Measurements from ENCODE around the gene SPRR3.
"Not testable (repeated sequence)": the region's sequence is repeated elsewhere in the genome, so short reads cannot be mapped to it uniquely, and the experiment has no call there.

Gene SPRR3

GRCh38 chr1:152993186-152993585 lies 8.4 kb upstream of the SPRR3 start:
- Histone ChIP-seq H3K9ac (ENCODE audit: low read length) (no peak overlapping the region), H3K4me1 (ENCODE audit: control insufficient read depth, insufficient read depth, low read length) (no peaks in the 10 kb centered on the region), H3K4me3 (ENCODE audit: low read length) (no peak overlapping the region), H3K27me3 (ENCODE audit: control insufficient read depth, insufficient read depth, low read length) (peaks cover 5% of the 10 kb centered on the region), H3K9me3 (ENCODE audit: control insufficient read depth, low read length) (no peaks in the 10 kb centered on the region), H3K36me3 (ENCODE audit: control insufficient read depth, insufficient read depth, low read length) (no peaks in the 10 kb centered on the region)

DNA sequence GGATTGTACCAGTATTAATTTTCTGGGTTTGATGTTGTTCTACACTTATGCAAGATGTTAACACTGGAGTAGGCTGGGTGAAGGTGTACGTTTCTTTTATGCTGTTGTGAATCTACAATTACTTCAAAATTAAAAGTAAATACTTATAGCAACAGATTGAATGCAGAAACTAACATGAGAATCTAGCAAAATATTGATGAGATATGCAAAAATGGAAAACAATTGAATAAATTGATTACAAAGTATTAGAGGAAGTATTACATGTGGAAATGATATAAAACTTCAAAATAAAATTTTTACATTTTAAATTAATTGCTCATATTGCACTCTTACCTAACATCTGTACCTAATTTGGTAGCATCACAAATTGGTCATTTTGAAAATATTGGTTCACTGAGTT lies 5.7 kb upstream of the SPRR3 start:
- H3K4me1 ChIP-seq (ENCODE audit: control insufficient read depth, insufficient read depth, low read length), result no peaks in the 10 kb centered on the region

GRCh38 chr1:152996633-152997400 lies 4.7 kb upstream of the SPRR3 start:
- no peak overlapping the region for H3K4me3 ChIP-seq (ENCODE audit: low read length)
- no peak overlapping the region for H3K9ac ChIP-seq (ENCODE audit: low read length)
- no peaks in the 10 kb centered on the region for H3K4me1 ChIP-seq (ENCODE audit: control insufficient read depth, insufficient read depth, low read length)
- H3K9me3 ChIP-seq (ENCODE audit: control insufficient read depth, low read length), result no peaks in the 10 kb centered on the region
- peaks cover 5% of the 10 kb centered on the region for H3K27me3 ChIP-seq (ENCODE audit: control insufficient read depth, insufficient read depth, low read length)
- no peaks in the 10 kb centered on the region for H3K36me3 ChIP-seq (ENCODE audit: control insufficient read depth, insufficient read depth, low read length)

More for the DNA sequence above, 5.7 kb upstream of the SPRR3 start:
- Histone ChIP-seq H3K9ac (ENCODE audit: low read length) (no peak overlapping the region), H3K9me3 (ENCODE audit: control insufficient read depth, low read length) (no peaks in the 10 kb centered on the region), H3K36me3 (ENCODE audit: control insufficient read depth, insufficient read depth, low read length) (no peaks in the 10 kb centered on the region), H3K27me3 (ENCODE audit: control insufficient read depth, insufficient read depth, low read length) (peaks cover 5% of the 10 kb centered on the region), H3K4me3 (ENCODE audit: low read length) (no peak overlapping the region)

- H3K4me3 ChIP-seq (ENCODE audit: low read length), result no peak overlapping the region
- H3K9ac ChIP-seq (ENCODE audit: low read length), result no peak overlapping the region
- H3K9me3 ChIP-seq (ENCODE audit: control insufficient read depth, low read length), result no peaks in the 10 kb centered on the region
- H3K27me3 ChIP-seq (ENCODE audit: control insufficient read depth, insufficient read depth, low read length), result peaks cover 5% of the 10 kb centered on the region
- no peaks in the 10 kb centered on the region for H3K4me1 ChIP-seq (ENCODE audit: control insufficient read depth, insufficient read depth, low read length)
- no peaks in the 10 kb centered on the region for H3K36me3 ChIP-seq (ENCODE audit: control insufficient read depth, insufficient read depth, low read length)
Observed at GRCh38 chr1:152997901-152998300, 3.6 kb upstream of the SPRR3 start.

DNA sequence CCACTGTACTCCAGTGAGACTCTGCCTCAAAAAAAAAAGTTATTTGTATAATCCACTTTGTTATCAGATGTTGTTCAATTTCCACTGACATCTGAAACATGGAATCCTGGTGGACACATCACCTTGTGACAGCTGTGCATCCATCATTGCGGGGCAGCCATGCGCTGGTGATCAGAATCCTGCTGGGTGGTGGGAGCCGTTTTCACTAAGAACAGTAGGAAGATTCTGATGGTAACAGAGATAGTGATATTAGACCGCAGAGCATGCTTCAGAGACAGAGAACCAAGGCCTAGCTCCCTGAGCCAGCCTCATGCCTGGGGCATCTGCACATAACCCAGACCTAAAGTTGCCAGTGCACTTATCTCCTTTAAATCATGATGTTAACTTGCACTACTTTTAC lies 3.1 kb upstream of the SPRR3 start:
- Histone ChIP-seq H3K9ac (ENCODE audit: low read length) (no peak overlapping the region), H3K9me3 (ENCODE audit: control insufficient read depth, low read length) (no peaks in the 10 kb centered on the region), H3K4me3 (ENCODE audit: low read length) (no peak overlapping the region), H3K4me1 (ENCODE audit: control insufficient read depth, insufficient read depth, low read length) (no peaks in the 10 kb centered on the region), H3K27me3 (ENCODE audit: control insufficient read depth, insufficient read depth, low read length) (peaks cover 5% of the 10 kb centered on the region), H3K36me3 (ENCODE audit: control insufficient read depth, insufficient read depth, low read length) (no peaks in the 10 kb centered on the region)

- Histone ChIP-seq H3K9ac (ENCODE audit: low read length) (no peak overlapping the region), H3K36me3 (ENCODE audit: control insufficient read depth, insufficient read depth, low read length) (no peaks in the 10 kb centered on the region), H3K4me3 (ENCODE audit: low read length) (no peak overlapping the region), H3K4me1 (ENCODE audit: control insufficient read depth, insufficient read depth, low read length) (no peaks in the 10 kb centered on the region), H3K27me3 (ENCODE audit: control insufficient read depth, insufficient read depth, low read length) (peaks cover 5% of the 10 kb centered on the region), H3K9me3 (ENCODE audit: control insufficient read depth, low read length) (no peaks in the 10 kb centered on the region)
Observed at GRCh38 chr1:152999818-153000217, 1.7 kb upstream of the SPRR3 start.

DNA sequence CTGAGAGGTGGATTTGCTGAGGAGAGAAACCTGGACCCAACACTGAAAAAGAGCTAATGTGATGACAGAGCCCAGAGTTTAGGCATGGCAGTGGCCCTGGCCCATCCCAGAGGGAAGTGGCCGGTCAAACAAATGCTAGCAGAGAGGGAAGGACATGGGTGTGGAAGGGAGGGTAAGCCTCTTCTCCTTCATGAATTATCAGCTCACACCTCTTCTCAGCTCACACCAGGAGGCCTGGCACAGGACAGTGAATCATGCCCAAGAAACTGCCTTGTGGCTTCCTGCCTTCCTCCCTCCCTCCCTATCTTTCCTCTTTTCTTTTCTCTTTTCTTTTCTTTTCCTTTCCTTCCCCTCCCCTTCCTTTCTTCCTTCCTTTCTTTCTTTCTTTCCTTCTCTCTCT lies 1.3 kb upstream of the SPRR3 start:
- Histone ChIP-seq H3K4me3 (ENCODE audit: low read length) (no peak overlapping the region), H3K36me3 (ENCODE audit: control insufficient read depth, insufficient read depth, low read length) (no peaks in the 10 kb centered on the region), H3K9ac (ENCODE audit: low read length) (no peak overlapping the region), H3K9me3 (ENCODE audit: control insufficient read depth, low read length) (no peaks in the 10 kb centered on the region), H3K4me1 (ENCODE audit: control insufficient read depth, insufficient read depth, low read length) (no peaks in the 10 kb centered on the region), H3K27me3 (ENCODE audit: control insufficient read depth, insufficient read depth, low read length) (peaks cover 5% of the 10 kb centered on the region)

GRCh38 chr1:153011235-153011758 lies 9.7 kb downstream of the SPRR3 start:
- not testable (repeated sequence) for H3K9ac ChIP-seq (ENCODE audit: low read length); H3K9me3 ChIP-seq (ENCODE audit: control insufficient read depth, low read length); H3K36me3 ChIP-seq (ENCODE audit: control insufficient read depth, insufficient read depth, low read length); H3K4me3 ChIP-seq (ENCODE audit: low read length); H3K27me3 ChIP-seq (ENCODE audit: control insufficient read depth, insufficient read depth, low read length); H3K4me1 ChIP-seq (ENCODE audit: control insufficient read depth, insufficient read depth, low read length)

- H3K4me1 ChIP-seq (ENCODE audit: control insufficient read depth, insufficient read depth, low read length); H3K9ac ChIP-seq (ENCODE audit: low read length); H3K4me3 ChIP-seq (ENCODE audit: low read length); H3K36me3 ChIP-seq (ENCODE audit: control insufficient read depth, insufficient read depth, low read length); H3K9me3 ChIP-seq (ENCODE audit: control insufficient read depth, low read length); H3K27me3 ChIP-seq (ENCODE audit: control insufficient read depth, insufficient read depth, low read length): not testable (repeated sequence)
Observed at GRCh38 chr1:153021829-153022228, 20.3 kb downstream of the SPRR3 start.

DNA sequence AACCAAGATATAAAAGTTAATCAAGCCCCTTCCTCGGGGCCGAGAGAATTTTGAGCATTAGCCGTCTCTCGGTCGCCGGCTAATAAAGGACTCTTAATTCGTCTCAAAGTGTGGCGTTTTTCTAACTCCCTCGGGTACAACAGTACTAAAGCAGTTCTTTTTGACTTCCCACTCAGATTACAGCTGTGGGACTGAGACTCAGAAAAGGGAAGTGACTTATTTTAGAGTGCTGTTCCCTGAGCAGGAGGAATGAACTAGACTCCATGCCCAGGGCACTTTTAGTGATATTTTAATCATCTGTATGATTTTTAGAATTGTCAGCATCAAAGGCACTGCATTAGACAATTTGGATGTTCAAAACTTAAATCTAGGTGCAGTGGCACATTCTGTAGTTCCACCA lies 20.8 kb downstream of the SPRR3 start:
- H3K4me1 ChIP-seq (ENCODE audit: control insufficient read depth, insufficient read depth, low read length); H3K27me3 ChIP-seq (ENCODE audit: control insufficient read depth, insufficient read depth, low read length); H3K9ac ChIP-seq (ENCODE audit: low read length); H3K9me3 ChIP-seq (ENCODE audit: control insufficient read depth, low read length); H3K4me3 ChIP-seq (ENCODE audit: low read length); H3K36me3 ChIP-seq (ENCODE audit: control insufficient read depth, insufficient read depth, low read length): not testable (repeated sequence)

DNA sequence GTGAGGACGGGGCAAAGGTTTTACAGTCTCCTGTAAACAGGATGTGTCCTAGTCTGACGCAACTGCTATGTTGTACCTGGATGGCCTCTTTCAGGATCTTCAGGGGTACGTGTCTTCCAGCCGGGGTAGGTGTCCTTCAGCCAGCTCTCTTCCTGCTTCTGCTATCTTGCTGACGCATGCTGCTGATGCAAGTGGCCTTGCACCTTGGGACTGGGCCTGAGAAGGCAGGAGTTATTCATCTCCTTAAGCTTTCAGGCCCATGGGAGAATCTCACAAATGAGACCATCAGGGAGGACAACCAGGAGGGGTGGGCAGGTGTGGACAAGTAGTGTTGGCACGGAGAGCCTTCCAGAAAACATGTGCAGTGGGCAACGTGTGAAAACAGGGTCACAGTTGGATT lies 21.6 kb downstream of the SPRR3 start:
- Histone ChIP-seq H3K27me3 (ENCODE audit: control insufficient read depth, insufficient read depth, low read length) (no peaks in the 10 kb centered on the region), H3K9ac (ENCODE audit: low read length) (no peak overlapping the region), H3K36me3 (ENCODE audit: control insufficient read depth, insufficient read depth, low read length) (no peaks in the 10 kb centered on the region), H3K4me3 (ENCODE audit: low read length) (no peak overlapping the region), H3K9me3 (ENCODE audit: control insufficient read depth, low read length) (no peaks in the 10 kb centered on the region), H3K4me1 (ENCODE audit: control insufficient read depth, insufficient read depth, low read length) (no peaks in the 10 kb centered on the region)

GRCh38 chr1:153024413-153024812 lies 22.9 kb downstream of the SPRR3 start:
- H3K36me3 ChIP-seq (ENCODE audit: control insufficient read depth, insufficient read depth, low read length), result no peaks in the 10 kb centered on the region
- no peaks in the 10 kb centered on the region for H3K27me3 ChIP-seq (ENCODE audit: control insufficient read depth, insufficient read depth, low read length)
- no peak overlapping the region for H3K4me3 ChIP-seq (ENCODE audit: low read length)
- H3K9ac ChIP-seq (ENCODE audit: low read length), result no peak overlapping the region
- no peaks in the 10 kb centered on the region for H3K9me3 ChIP-seq (ENCODE audit: control insufficient read depth, low read length)
- no peaks in the 10 kb centered on the region for H3K4me1 ChIP-seq (ENCODE audit: control insufficient read depth, insufficient read depth, low read length)

GRCh38 chr1:153025797-153026196 lies 24.2 kb downstream of the SPRR3 start:
- no peaks in the 10 kb centered on the region for H3K4me1 ChIP-seq (ENCODE audit: control insufficient read depth, insufficient read depth, low read length)
- no peak overlapping the region for H3K9ac ChIP-seq (ENCODE audit: low read length)
- H3K4me3 ChIP-seq (ENCODE audit: low read length), result no peak overlapping the region
- H3K9me3 ChIP-seq (ENCODE audit: control insufficient read depth, low read length), result no peaks in the 10 kb centered on the region
- H3K27me3 ChIP-seq (ENCODE audit: control insufficient read depth, insufficient read depth, low read length), result no peaks in the 10 kb centered on the region
- H3K36me3 ChIP-seq (ENCODE audit: control insufficient read depth, insufficient read depth, low read length), result no peaks in the 10 kb centered on the region
